AG04450 (cell line): ENCODE measurements around the gene LFNG. TPM values are rescaled to one million over a fixed set of nuclear protein-coding genes. Genes with fewer than 3 reads are reported as not detected.

Experiments used
- CTCF ChIA-PET: fragments of 300-600, 350-600 bp; formaldehyde crosslinking; extraction: SDS; loops from one replicate; lab custom pipeline; 2022; ENCODE audit warnings: antibody characterized with exemption, inconsistent platforms; lab: Charles Lee
- POLR2A ChIA-PET: fragments of 350-600 bp; formaldehyde crosslinking; extraction: SDS; loops from one replicate; lab custom pipeline; 2021; ENCODE audit warnings: antibody characterized with exemption, inconsistent platforms; lab: Yijun Ruan, JAX
- DNase-seq: peaks from one replicate; pipeline ENCODE4 v3.0.0-alpha.2; 2011; ENCODE audit warnings: low read depth, low spot score
- H3K27ac ChIP-seq: one replicate; pipeline ENCODE4 v1.5.1; 2012; ENCODE audit warnings: low read depth, low read length, control low read depth
- H3K27me3 ChIP-seq: one replicate; pipeline ENCODE4 v1.6.0; 2012; ENCODE audit warnings: low read length; ENCODE audit not compliant: control insufficient read depth, insufficient read depth
- H3K4me3 ChIP-seq: 2 replicates; pipeline ENCODE4 v1.5.1; 2011; ENCODE audit warnings: mild to moderate bottlenecking, low read depth, low read length, control low read depth
- H3K9me3 ChIP-seq: 2 replicates; pipeline ENCODE4 v1.5.1; 2012; ENCODE audit warnings: low read length; ENCODE audit not compliant: control insufficient read depth, insufficient read depth
- CTCF ChIP-seq: IDR thresholded peaks from 2 replicates; pipeline ENCODE4 v1.5.1; 2011; ENCODE audit warnings: low read depth, low read length, control low read depth, inconsistent platforms
- polyA plus RNA-seq: library from polyadenylated mRNA; depleted of rRNA; stranded (reverse); fragments of >200 nt; gene quantifications from 2 replicates; pipeline ENCODE4 v1.2.3, GENCODE V29; 2011

LFNG gene
- polyA plus RNA-seq, 1 experiment = 1.6 TPM

DNA sequence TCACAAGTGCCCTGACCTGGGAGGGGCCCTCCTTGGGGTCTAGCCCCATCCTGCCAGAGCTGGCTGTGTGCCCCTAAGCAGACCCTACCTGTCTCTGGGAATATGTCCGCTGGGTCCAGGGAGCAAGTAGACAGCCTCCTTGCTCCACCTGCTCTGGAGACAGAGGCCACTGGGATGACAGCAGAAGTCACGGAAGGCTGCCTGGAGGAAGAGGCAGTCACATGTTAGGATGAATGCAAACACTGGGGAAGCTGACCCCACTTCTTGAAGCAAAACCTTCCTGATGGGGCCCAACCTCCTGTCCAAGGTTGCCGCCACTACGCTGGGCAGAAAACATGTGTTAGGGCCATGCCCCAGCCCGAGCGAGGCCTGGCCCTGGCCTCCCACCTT, 11.7 kb upstream of the LFNG start:
- DNase-seq = no peak
- POLR2A ChIA-PET = no interaction called here
- no peaks in the 10 kb centered on the region for H3K27me3 ChIP-seq
- H3K27ac ChIP-seq = no peak overlapping the region
- CTCF ChIA-PET = interaction anchor here (1.2 kb wide), 1 partner anchor 9 kb away, joined by 8 read pairs; no protein-coding TSS in a partner anchor
- no peak overlapping the region for H3K4me3 ChIP-seq
- no peaks in the 10 kb centered on the region for H3K9me3 ChIP-seq
- TF ChIP-seq CTCF = no peak

- Histone ChIP-seq H3K4me3 (no peak overlapping the region), H3K27me3 (no peaks in the 10 kb centered on the region), H3K9me3 (no peaks in the 10 kb centered on the region), H3K27ac (no peak overlapping the region)
- DNase-seq = no peak
- ChIA-PET CTCF (no interaction called here), POLR2A (no interaction called here)
- TF ChIP-seq CTCF = no peak
Observed at GRCh38 chr7:2508327-2509215, 11.0 kb upstream of the LFNG start.

DNA sequence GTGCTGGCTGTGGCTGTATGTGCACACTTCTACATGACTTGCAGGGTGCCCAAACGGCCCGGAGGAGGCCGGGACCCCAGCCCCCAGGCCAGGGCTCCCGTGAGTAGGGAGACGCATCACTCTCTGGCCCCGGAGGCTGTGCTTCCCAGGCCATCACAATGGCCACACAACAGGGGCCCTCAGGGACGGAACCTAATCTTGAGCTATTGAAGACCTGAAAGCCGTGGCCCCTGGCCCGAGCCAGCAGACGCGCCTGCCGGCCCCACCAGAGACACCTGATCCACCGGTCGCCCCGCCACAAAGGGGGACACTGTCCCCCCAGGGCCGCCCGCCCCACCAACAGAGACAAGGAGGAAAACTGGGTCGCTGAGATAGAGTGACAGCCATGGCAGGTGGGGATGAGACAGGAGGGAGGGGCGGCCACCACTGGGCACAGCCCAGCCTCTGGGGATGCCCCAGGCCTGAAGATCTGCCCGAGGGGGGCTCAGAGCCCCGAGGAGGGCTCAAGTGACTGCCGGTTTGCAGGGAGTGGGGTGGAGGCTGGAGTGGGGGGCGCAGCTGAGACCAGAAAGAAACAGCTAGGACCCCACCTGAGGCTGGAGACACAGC, 10.2 kb upstream of the LFNG start:
- Histone ChIP-seq H3K9me3 (no peaks in the 10 kb centered on the region), H3K4me3 (no peak overlapping the region), H3K27me3 (no peaks in the 10 kb centered on the region), H3K27ac (no peak overlapping the region)
- TF ChIP-seq CTCF = no peak
- CTCF ChIA-PET = no interaction called here
- DNase-seq = no peak
- POLR2A ChIA-PET = no interaction called here

- no peak for TF ChIP-seq CTCF
- Histone ChIP-seq H3K27ac (no peak overlapping the region), H3K27me3 (no peaks in the 10 kb centered on the region), H3K4me3 (no peak overlapping the region), H3K9me3 (peaks cover under 1% of the 10 kb centered on the region; the same call in 1 of the 2 replicates)
- ChIA-PET POLR2A (no interaction called here), CTCF (interaction anchor here (1.2 kb wide), 1 partner anchor 59 kb away, joined by 3 read pairs; no protein-coding TSS in a partner anchor)
- DNase-seq = no peak
Observed at GRCh38 chr7:2510130-2510776, 9.3 kb upstream of the LFNG start.
